H1 (cell line): ENCODE measurements around the gene COX7B2. TPM values are rescaled to one million over a fixed set of nuclear protein-coding genes. Genes with fewer than 3 reads are reported as not detected.

ENCODE experiments used
- TEAD4 ChIP-seq: IDR thresholded peaks from 2 replicates; pipeline ENCODE4 v1.6.1; 2012; ENCODE audit warnings: low read depth, low read length, inconsistent platforms, mixed read lengths
- polyA plus RNA-seq, 7 experiments: library from polyadenylated mRNA; depleted of rRNA in 3 of 7; stranded (reverse) in 5 of 7; unstranded in 2 of 7; fragments of >200 nt in 5 of 7; fragments of 200-250 nt in 2 of 7; gene quantifications; 1 replicate in 5 of 7; 2 replicates in 1 of 7; 4 replicates in 1 of 7; pipeline versions ENCODE4 v1.2.1 to v1.2.3, GENCODE V29; 2011 to 2013; ENCODE audit warnings: missing spikeins in 2 of 7, mixed read lengths in 2 of 7
- total RNA-seq: library from RNA; stranded (reverse); fragmentation: NEBNext Ultra II Directional; extraction: Animal tissue kit (Norgen Biotek cat#: 25700); gene quantifications from 2 replicates; pipeline ENCODE4 v1.2.1, GENCODE V29; 2021

COX7B2 gene
- total and polyA plus RNA-seq, 2 of the 8 experiments (the other 6 are each of a cell fraction or from before 2014, with no cell fraction given) = not detected

GRCh38 chr4:46698891-46699290 lies 210.2 kb downstream of the COX7B2 start (continued):
- TF ChIP-seq TEAD4 = no peak

Other genes starting within 250 kb of the COX7B2 start
- 0.33 and 0.37 TPM in 2 replicates for gene GABRA4, start 84.3 kb upstream of the COX7B2 start, total RNA-seq
- gene GABRA4, start 84.3 kb upstream of the COX7B2 start, polyA plus RNA-seq (2011; rRNA removed) = 0.09 and 0.33 TPM in 2 replicates
- 0.22 TPM in 1 of 2 replicates, not detected in the other for gene GABRB1, start 122.3 kb upstream of the COX7B2 start, total RNA-seq
- 0.24 and 0.38 TPM in 2 replicates for gene GABRB1, start 122.3 kb upstream of the COX7B2 start, polyA plus RNA-seq (2011; rRNA removed)